ENCODE measurements around the gene UNC13C. TPM values are rescaled to one million over a fixed set of nuclear protein-coding genes. Genes with fewer than 3 reads are reported as not detected.

UNC13C gene
- total RNA-seq, 1 donor from 2014 or later, result not detected

DNA sequence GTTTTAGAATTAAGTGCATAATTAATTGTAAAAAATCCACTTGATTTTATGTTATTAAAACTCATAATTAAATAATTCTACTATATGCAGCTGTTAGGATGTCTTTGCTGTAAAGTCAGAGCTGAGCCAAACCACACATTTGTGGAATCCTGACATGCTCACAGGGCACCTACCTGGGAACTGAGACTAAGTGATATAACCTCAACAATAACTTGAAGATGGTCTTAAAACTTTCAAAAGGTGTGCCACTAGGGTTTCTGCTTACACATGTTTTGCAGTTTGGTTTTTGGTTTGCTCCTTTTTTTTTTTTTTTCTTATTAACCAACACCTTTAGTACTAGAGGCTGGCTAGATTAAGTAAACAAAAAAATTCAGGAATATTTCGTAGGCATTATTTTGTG is 549.8 kb downstream of the UNC13C start:
- Mint-ChIP-seq H3K4me1 (ENCODE audit: low read depth) (no peaks in the 10 kb centered on the region), H3K27ac (no peak overlapping the region), H3K36me3 (ENCODE audit: low read depth) (no peaks in the 10 kb centered on the region), H3K9me3 (no peaks in the 10 kb centered on the region), H3K4me3 (ENCODE audit: low read depth) (no peak overlapping the region), H3K27me3 (ENCODE audit: low read depth) (no peaks in the 10 kb centered on the region)
- intact Hi-C loops (cut with micrococcal nuclease), result no loop called here
- DNase-seq (ENCODE audit: low spot score), result no peak

DNA sequence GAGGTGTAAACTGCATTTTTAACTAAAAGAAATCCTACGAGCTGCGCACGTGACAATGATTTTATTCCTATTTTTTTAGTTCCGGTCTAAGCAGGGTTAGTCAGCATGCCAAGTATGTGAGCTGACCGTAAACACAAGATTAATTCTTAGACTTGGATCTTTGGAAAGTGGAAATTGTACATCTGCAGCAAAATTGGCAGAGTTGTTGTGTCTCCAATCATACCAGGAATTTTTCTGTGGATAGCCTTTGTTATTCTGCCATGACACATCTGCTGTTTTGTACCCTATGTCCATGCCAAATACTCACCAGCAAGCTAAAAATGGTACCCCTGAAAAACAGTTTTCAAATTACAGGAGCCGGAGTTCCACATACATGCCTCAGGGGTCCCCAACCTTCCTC is 562.5 kb downstream of the UNC13C start:
- DNase-seq (ENCODE audit: low spot score), result no peak
- H3K4me3 Mint-ChIP-seq (ENCODE audit: low read depth), result no peak overlapping the region
- intact Hi-C loops (cut with micrococcal nuclease), result no loop called here
- H3K4me1 Mint-ChIP-seq (ENCODE audit: low read depth), result no peaks in the 10 kb centered on the region
- peaks cover 32% of the 10 kb centered on the region for H3K9me3 Mint-ChIP-seq
- no peaks in the 10 kb centered on the region for H3K36me3 Mint-ChIP-seq (ENCODE audit: low read depth)
- H3K27ac Mint-ChIP-seq, result no peak overlapping the region
- no peaks in the 10 kb centered on the region for H3K27me3 Mint-ChIP-seq (ENCODE audit: low read depth)

DNA sequence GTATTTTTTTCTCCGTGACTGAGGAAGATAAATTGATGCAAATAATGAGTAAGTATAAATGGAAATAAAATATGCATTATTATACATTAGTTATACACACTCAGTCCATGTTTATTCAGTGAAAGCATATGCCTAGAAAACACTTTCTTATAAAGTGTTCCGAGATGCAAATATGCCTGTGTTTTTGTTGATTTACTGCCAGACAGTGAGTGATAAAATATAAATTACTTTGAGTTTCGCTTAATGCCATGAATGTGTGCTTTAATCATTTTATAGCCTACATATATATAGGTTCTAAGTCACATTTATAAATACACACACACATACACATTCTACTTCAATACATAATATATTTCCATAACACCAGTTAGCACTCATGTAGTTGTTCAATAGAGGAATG is 569.2 kb downstream of the UNC13C start:
- H3K9me3 Mint-ChIP-seq, result peaks cover 12% of the 10 kb centered on the region
- no peaks in the 10 kb centered on the region for H3K27me3 Mint-ChIP-seq (ENCODE audit: low read depth)
- no peak for DNase-seq (ENCODE audit: low spot score)
- H3K4me1 Mint-ChIP-seq (ENCODE audit: low read depth), result no peaks in the 10 kb centered on the region
- intact Hi-C loops (cut with micrococcal nuclease), result no loop called here
- no peaks in the 10 kb centered on the region for H3K36me3 Mint-ChIP-seq (ENCODE audit: low read depth)
- H3K4me3 Mint-ChIP-seq (ENCODE audit: low read depth), result no peak overlapping the region
- H3K27ac Mint-ChIP-seq, result no peak overlapping the region

DNA sequence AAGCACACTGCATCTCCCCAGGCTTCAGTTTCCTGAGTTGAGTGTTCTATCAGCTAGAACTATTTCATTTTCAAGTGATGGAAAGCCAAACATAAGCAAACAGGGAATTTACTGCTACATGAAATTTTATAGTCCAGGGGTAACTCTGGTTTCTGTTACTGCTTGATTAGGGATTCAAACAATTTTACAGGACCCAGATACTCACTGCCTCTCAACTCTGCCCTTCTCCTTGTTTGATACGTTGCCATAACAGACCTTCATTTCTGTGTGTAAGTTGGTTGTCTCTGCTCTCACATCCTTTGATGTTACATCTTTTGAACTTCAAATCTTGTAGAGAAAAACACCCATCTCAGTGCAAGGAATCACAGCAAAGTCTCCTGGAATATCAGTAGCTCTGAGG is 572.7 kb downstream of the UNC13C start:
- Mint-ChIP-seq H3K9me3 (no peaks in the 10 kb centered on the region), H3K4me1 (ENCODE audit: low read depth) (no peaks in the 10 kb centered on the region), H3K27me3 (ENCODE audit: low read depth) (no peaks in the 10 kb centered on the region), H3K4me3 (ENCODE audit: low read depth) (no peak overlapping the region), H3K36me3 (ENCODE audit: low read depth) (no peaks in the 10 kb centered on the region), H3K27ac (no peak overlapping the region)
- DNase-seq (ENCODE audit: low spot score), result no peak
- intact Hi-C loops (cut with micrococcal nuclease), result no loop called here

DNA sequence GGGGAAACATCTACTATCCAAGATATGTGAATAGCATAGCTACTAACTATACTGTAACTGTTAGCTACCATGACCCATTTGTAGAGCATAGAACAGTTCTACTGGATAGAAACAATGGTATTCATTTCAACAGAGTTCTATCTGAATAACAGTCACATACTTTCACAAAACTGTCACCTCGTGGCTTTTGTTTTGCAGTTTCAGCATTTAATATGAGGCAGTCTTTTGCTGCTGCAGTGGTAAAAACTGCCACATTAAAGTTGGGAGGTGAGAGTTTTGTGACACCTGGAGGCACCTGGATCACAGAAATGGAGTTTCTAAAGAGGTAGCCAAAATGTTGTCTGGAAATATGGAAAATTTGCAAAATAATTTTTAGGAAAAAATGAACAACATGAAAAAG is 578.0 kb downstream of the UNC13C start:
- H3K36me3 Mint-ChIP-seq (ENCODE audit: low read depth), result no peaks in the 10 kb centered on the region
- no peaks in the 10 kb centered on the region for H3K9me3 Mint-ChIP-seq
- no peak overlapping the region for H3K4me3 Mint-ChIP-seq (ENCODE audit: low read depth)
- H3K27ac Mint-ChIP-seq, result no peak overlapping the region
- intact Hi-C loops (cut with micrococcal nuclease), result no loop called here
- no peaks in the 10 kb centered on the region for H3K27me3 Mint-ChIP-seq (ENCODE audit: low read depth)
- H3K4me1 Mint-ChIP-seq (ENCODE audit: low read depth), result no peaks in the 10 kb centered on the region
- no peak for DNase-seq (ENCODE audit: low spot score)

DNA sequence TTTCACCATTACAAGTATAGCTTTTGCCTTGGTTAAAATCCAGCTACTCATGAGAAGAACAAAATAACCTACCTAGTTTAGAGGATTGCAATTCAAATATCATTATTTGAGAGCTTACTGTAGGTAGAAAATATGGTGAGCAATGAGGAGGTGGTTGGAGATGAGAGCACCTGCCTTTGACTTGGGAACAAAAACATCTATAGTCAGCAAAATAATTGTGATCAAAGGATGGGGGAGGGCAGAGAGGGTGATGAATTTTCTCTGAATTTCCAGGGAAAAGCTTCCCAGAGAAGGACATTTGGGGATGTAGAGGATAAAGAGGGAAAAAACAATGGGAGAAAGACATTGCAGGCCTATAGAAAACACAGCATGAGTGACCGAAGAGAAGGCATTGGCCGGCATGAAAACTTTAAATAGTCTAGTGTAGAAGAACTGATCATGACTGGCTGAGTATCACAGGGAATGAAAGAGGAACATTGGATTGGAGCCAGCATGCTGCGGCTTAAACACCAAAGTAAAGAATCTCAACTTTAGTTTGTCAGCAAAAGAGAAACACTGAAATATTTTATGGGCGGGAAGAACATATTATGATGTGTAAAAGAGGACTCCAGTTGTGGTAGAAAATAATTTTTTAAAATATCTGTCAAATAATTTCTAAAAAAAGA is 581.3 kb downstream of the UNC13C start:
- Mint-ChIP-seq H3K36me3 (ENCODE audit: low read depth) (no peaks in the 10 kb centered on the region), H3K27ac (no peak overlapping the region)

DNA sequence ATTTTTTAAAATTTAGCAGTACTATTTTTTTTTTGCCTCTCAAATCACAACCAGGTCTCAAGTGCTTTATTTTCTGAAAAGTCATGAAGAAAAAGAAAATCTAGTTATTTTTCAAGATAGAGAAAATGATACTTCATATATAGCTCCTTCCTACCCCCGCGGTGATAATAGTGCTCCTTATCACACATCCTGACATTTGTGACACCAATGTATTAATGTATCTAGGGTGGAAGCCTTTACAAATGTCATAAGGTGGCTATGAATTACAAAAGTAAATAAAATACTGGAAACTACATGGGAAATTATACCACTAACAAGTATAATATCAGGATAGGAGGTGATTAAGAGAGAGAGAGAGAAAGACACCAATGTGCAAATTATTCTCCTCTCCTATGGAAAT is 582.2 kb downstream of the UNC13C start:
- H3K36me3 Mint-ChIP-seq (ENCODE audit: low read depth), result no peaks in the 10 kb centered on the region
- H3K9me3 Mint-ChIP-seq, result no peaks in the 10 kb centered on the region
- no peaks in the 10 kb centered on the region for H3K27me3 Mint-ChIP-seq (ENCODE audit: low read depth)
- H3K27ac Mint-ChIP-seq, result no peak overlapping the region
- no peak overlapping the region for H3K4me3 Mint-ChIP-seq (ENCODE audit: low read depth)
- H3K4me1 Mint-ChIP-seq (ENCODE audit: low read depth), result no peaks in the 10 kb centered on the region
- no peak for DNase-seq (ENCODE audit: low spot score)
- intact Hi-C loops (cut with micrococcal nuclease), result no loop called here

More for the DNA sequence above, 581.3 kb downstream of the UNC13C start:
- Mint-ChIP-seq H3K4me1 (ENCODE audit: low read depth) (no peaks in the 10 kb centered on the region), H3K9me3 (no peaks in the 10 kb centered on the region), H3K27me3 (ENCODE audit: low read depth) (no peaks in the 10 kb centered on the region), H3K4me3 (ENCODE audit: low read depth) (no peak overlapping the region)
- no peak for DNase-seq (ENCODE audit: low spot score)
- intact Hi-C loops (cut with micrococcal nuclease), result no loop called here

DNA sequence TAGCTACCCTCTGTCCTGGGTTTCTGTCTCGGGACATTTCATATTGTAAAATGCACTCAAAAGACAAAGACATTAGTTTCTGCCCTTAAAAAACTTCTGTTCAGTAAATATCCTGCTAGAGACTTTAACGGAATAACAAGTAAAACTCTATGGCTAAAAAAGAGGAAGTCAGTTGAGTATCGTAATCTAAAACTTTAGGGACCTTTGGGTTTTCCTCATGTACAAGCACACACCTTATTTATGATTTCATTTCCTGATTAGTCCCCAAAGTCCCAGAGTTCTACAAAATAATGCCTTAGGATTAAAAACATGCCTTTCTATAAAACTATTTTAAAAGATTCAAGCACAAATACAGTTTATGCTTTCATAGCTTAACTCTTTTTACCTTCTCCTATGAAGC is 585.9 kb downstream of the UNC13C start:
- Mint-ChIP-seq H3K9me3 (no peaks in the 10 kb centered on the region), H3K4me3 (ENCODE audit: low read depth) (no peak overlapping the region), H3K27ac (no peak overlapping the region), H3K27me3 (ENCODE audit: low read depth) (no peaks in the 10 kb centered on the region), H3K4me1 (ENCODE audit: low read depth) (no peaks in the 10 kb centered on the region), H3K36me3 (ENCODE audit: low read depth) (no peaks in the 10 kb centered on the region)
- intact Hi-C loops (cut with micrococcal nuclease), result no loop called here
- DNase-seq (ENCODE audit: low spot score), result no peak

DNA sequence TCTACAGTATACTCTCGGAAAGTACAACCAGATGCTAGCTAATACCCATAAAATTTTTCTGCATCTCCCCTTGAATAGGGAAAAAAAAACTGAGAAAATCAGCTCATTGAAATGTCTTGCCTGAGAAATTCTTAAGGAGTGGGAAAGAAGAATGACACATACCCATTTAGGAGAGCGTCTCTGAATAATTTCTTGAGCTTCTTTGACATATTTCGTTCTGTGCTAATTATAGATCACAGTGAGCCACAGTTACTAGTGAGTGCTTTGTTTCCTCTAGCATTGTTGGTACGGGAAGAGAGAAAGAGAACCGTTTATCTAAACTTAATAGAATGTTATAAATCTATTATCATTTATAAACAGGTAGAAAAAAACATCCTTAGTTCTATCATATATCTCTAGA is 588.4 kb downstream of the UNC13C start:
- intact Hi-C loops (cut with micrococcal nuclease), result no loop called here
- no peaks in the 10 kb centered on the region for H3K36me3 Mint-ChIP-seq (ENCODE audit: low read depth)
- H3K4me3 Mint-ChIP-seq (ENCODE audit: low read depth), result no peak overlapping the region
- no peaks in the 10 kb centered on the region for H3K9me3 Mint-ChIP-seq
- no peaks in the 10 kb centered on the region for H3K27me3 Mint-ChIP-seq (ENCODE audit: low read depth)
- no peaks in the 10 kb centered on the region for H3K4me1 Mint-ChIP-seq (ENCODE audit: low read depth)
- DNase-seq (ENCODE audit: low spot score), result no peak
- no peak overlapping the region for H3K27ac Mint-ChIP-seq

DNA sequence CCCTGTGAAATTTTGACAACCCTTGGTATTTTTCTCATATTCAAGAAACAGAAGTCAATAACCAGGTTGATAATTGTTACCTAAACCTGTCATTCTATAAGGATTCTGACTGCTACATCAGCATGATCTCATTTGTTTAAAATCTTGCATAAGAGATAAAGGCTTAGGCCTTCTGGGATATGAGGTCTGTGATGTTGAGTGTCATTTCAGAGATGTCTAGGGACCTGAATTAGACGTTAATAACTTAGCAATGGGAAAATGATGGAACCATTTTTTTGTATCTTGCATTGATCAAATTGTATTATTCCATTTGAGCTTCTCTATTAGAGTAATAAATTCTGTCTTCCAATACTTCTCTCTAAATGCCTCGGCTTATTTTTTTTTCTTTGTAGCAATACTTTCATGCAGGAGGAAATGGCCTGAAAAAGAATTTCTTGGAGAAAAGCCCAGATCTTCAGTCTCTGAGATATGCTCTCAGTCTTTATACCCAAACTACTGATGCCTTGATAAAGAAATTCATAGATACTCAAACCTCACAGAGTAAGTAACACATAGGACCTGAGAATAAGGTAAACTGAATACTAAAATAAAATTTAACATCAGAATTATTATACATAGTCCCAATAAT is 589.3 kb downstream of the UNC13C start:
- H3K4me1 Mint-ChIP-seq (ENCODE audit: low read depth), result no peaks in the 10 kb centered on the region
- no peaks in the 10 kb centered on the region for H3K9me3 Mint-ChIP-seq
- H3K36me3 Mint-ChIP-seq (ENCODE audit: low read depth), result no peaks in the 10 kb centered on the region
- H3K27ac Mint-ChIP-seq, result no peak overlapping the region
- intact Hi-C loops (cut with micrococcal nuclease), result no loop called here
- no peak overlapping the region for H3K4me3 Mint-ChIP-seq (ENCODE audit: low read depth)
- no peak for DNase-seq (ENCODE audit: low spot score)
- H3K27me3 Mint-ChIP-seq (ENCODE audit: low read depth), result no peaks in the 10 kb centered on the region

DNA sequence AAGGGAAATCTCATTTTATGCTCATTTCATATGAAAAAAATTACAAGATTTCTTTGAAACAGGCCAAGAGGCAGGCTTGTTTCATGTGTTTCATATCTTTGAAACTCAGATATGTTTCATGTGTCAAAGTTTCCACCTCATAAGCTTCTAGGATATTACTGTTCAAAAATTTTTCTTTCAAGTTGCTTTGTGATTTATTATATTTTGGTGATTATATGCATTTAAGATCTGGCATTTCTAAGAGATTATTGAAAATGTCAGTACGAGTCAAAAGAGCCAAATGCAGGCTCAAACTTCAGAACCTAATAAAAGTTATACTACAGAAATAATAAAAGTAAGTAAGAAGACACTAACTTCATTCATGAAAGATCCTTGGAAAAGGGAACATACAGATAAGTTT is 590.1 kb downstream of the UNC13C start:
- intact Hi-C loops (cut with micrococcal nuclease), result no loop called here
- Mint-ChIP-seq H3K9me3 (no peaks in the 10 kb centered on the region), H3K27ac (no peak overlapping the region), H3K4me3 (ENCODE audit: low read depth) (no peak overlapping the region), H3K36me3 (ENCODE audit: low read depth) (no peaks in the 10 kb centered on the region), H3K27me3 (ENCODE audit: low read depth) (no peaks in the 10 kb centered on the region), H3K4me1 (ENCODE audit: low read depth) (no peaks in the 10 kb centered on the region)
- no peak for DNase-seq (ENCODE audit: low spot score)

DNA sequence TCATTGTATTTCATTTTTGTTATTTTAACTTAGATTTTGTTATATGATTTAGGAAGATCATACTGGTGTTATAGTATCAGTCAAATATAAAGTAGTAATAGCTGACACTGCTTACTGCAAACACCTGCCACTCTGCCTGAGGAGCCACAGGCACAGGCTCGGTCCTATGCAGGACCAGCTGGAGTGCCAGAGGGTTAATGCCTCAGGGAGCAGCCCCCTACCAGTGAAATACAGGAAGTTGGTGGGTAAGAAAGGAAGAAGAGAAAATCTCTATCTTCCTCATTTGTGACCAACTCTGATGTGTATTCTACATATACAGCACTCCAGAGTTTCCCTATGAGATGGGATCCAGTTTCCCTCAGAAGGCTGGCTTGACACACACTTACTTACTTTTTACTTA is 593.3 kb downstream of the UNC13C start:
- no peak for DNase-seq (ENCODE audit: low spot score)
- Mint-ChIP-seq H3K27ac (no peak overlapping the region), H3K27me3 (ENCODE audit: low read depth) (no peaks in the 10 kb centered on the region), H3K9me3 (no peaks in the 10 kb centered on the region), H3K36me3 (ENCODE audit: low read depth) (no peaks in the 10 kb centered on the region), H3K4me1 (ENCODE audit: low read depth) (no peaks in the 10 kb centered on the region), H3K4me3 (ENCODE audit: low read depth) (no peak overlapping the region)
- intact Hi-C loops (cut with micrococcal nuclease), result no loop called here

DNA sequence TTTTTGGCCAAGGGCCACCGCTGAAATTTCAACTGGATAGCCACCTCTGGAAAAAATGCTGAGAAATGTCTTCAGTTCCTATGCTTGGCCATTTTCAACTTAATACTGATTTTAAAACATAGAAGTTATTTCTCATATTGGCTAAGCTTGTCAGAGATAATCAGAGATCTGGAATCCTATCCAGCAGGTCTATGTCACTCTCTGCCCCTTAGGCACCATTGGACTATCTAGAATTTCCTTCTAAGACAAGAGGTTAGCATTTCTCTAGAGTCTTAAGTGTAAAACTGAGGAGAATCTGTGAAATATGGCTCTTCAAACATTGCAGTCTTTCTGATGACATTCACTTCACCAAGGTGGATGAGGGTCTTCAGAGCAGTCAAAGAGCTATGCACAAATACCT is 597.3 kb downstream of the UNC13C start:
- Mint-ChIP-seq H3K27me3 (ENCODE audit: low read depth) (no peaks in the 10 kb centered on the region), H3K36me3 (ENCODE audit: low read depth) (no peaks in the 10 kb centered on the region), H3K4me3 (ENCODE audit: low read depth) (no peak overlapping the region), H3K4me1 (ENCODE audit: low read depth) (no peaks in the 10 kb centered on the region), H3K27ac (no peak overlapping the region), H3K9me3 (no peaks in the 10 kb centered on the region)
- intact Hi-C loops (cut with micrococcal nuclease), result no loop called here
- no peak for DNase-seq (ENCODE audit: low spot score)
